ENCODE data around the gene FGF14. TPM values are rescaled to one million over a fixed set of nuclear protein-coding genes. Genes with fewer than 3 reads are reported as not detected.

FGF14 gene
- total RNA-seq, 2 experiments from 2014 or later = not detected

GRCh38 chr13:101988140-101988539 is 413.7 kb downstream of the FGF14 start:
- Histone ChIP-seq H4K20me1 (ENCODE audit: insufficient read depth, low read length) (no peaks in the 10 kb centered on the region), H2AFZ (ENCODE audit: low read length) (no peak overlapping the region), H3K4me2 (ENCODE audit: low read length) (no peak overlapping the region), H3K4me1 (ENCODE audit: insufficient read depth, low read length, poor library complexity, severe bottlenecking) (no peaks in the 10 kb centered on the region), H3K79me2 (ENCODE audit: insufficient read depth, low read depth, low read length) (no peaks in the 10 kb centered on the region), H3K36me3 (ENCODE audit: insufficient read depth, low read length) (no peaks in the 10 kb centered on the region), H3K9me3 (ENCODE audit: low read length) (no peaks in the 10 kb centered on the region), H3K27ac (ENCODE audit: low read depth, low read length, poor library complexity, severe bottlenecking) (no peak overlapping the region), H3K4me3 (ENCODE audit: low read depth, low read length, poor library complexity, severe bottlenecking) (no peak overlapping the region), H3K9me2 (ENCODE audit: insufficient read depth, low read length) (no peaks in the 10 kb centered on the region)
- ChIA-PET CTCF (ENCODE audit: unreplicated experiment) (no interaction called here), POLR2A (no interaction called here)
- TF ChIP-seq CTCF (conservative IDR thresholded peaks at IDR 0.05; ENCODE audit: low read length) (no peak), EZH2phosphoT487 (IDR thresholded peaks at IDR 0.05; ENCODE audit: borderline replicate concordance, low read depth, low read length) (no peak)
- intact Hi-C loops (cut with micrococcal nuclease; ENCODE audit: unreplicated experiment) = no loop called here
- no peak for DNase-seq (ENCODE audit: low spot score)
- BruUV-seq (replicated peaks) = no TSS peak

GRCh38 chr13:101986316-101986715 is 415.5 kb downstream of the FGF14 start:
- Histone ChIP-seq H2AFZ (ENCODE audit: low read length) (no peak overlapping the region), H4K20me1 (ENCODE audit: insufficient read depth, low read length) (no peaks in the 10 kb centered on the region), H3K9me3 (ENCODE audit: low read length) (no peaks in the 10 kb centered on the region), H3K79me2 (ENCODE audit: insufficient read depth, low read depth, low read length) (no peaks in the 10 kb centered on the region), H3K4me3 (ENCODE audit: low read depth, low read length, poor library complexity, severe bottlenecking) (no peak overlapping the region), H3K27ac (ENCODE audit: low read depth, low read length, poor library complexity, severe bottlenecking) (no peak overlapping the region), H3K36me3 (ENCODE audit: insufficient read depth, low read length) (no peaks in the 10 kb centered on the region), H3K4me1 (ENCODE audit: insufficient read depth, low read length, poor library complexity, severe bottlenecking) (no peaks in the 10 kb centered on the region), H3K4me2 (ENCODE audit: low read length) (no peak overlapping the region), H3K9me2 (ENCODE audit: insufficient read depth, low read length) (no peaks in the 10 kb centered on the region)
- POLR2A ChIA-PET = no interaction called here
- BruUV-seq (replicated peaks) = no TSS peak
- DNase-seq (ENCODE audit: low spot score) = no peak
- intact Hi-C loops (cut with micrococcal nuclease; ENCODE audit: unreplicated experiment) = no loop called here
- TF ChIP-seq EZH2phosphoT487 (IDR thresholded peaks at IDR 0.05; ENCODE audit: borderline replicate concordance, low read depth, low read length) = no peak
- TF ChIP-seq CTCF (conservative IDR thresholded peaks at IDR 0.05; ENCODE audit: low read length) = no peak
- CTCF ChIA-PET (ENCODE audit: unreplicated experiment) = no interaction called here

- CTCF ChIA-PET (ENCODE audit: unreplicated experiment) = no interaction called here
- Histone ChIP-seq H3K27ac (ENCODE audit: low read depth, low read length, poor library complexity, severe bottlenecking) (no peak overlapping the region), H3K9me3 (ENCODE audit: low read length) (no peaks in the 10 kb centered on the region), H3K4me2 (ENCODE audit: low read length) (no peak overlapping the region), H3K4me1 (ENCODE audit: insufficient read depth, low read length, poor library complexity, severe bottlenecking) (no peaks in the 10 kb centered on the region), H3K36me3 (ENCODE audit: insufficient read depth, low read length) (no peaks in the 10 kb centered on the region), H3K79me2 (ENCODE audit: insufficient read depth, low read depth, low read length) (no peaks in the 10 kb centered on the region), H3K4me3 (ENCODE audit: low read depth, low read length, poor library complexity, severe bottlenecking) (no peak overlapping the region), H2AFZ (ENCODE audit: low read length) (no peak overlapping the region), H4K20me1 (ENCODE audit: insufficient read depth, low read length) (no peaks in the 10 kb centered on the region), H3K9me2 (ENCODE audit: insufficient read depth, low read length) (no peaks in the 10 kb centered on the region)
- intact Hi-C loops (cut with micrococcal nuclease; ENCODE audit: unreplicated experiment) = no loop called here
- BruUV-seq (replicated peaks) = no TSS peak
- no peak for DNase-seq (ENCODE audit: low spot score)
- POLR2A ChIA-PET = interaction anchor here (0.8 kb wide), 1 partner anchor 38 kb away, joined by 3 read pairs; no protein-coding TSS in a partner anchor
- no peak for TF ChIP-seq CTCF (conservative IDR thresholded peaks at IDR 0.05; ENCODE audit: low read length)
- no peak for TF ChIP-seq EZH2phosphoT487 (IDR thresholded peaks at IDR 0.05; ENCODE audit: borderline replicate concordance, low read depth, low read length)
Measured at GRCh38 chr13:101985321-101985720, 416.5 kb downstream of the FGF14 start.
